ENCODE data around the gene TOGARAM2.

GRCh38 chr2:29004755-29005154 lies 23.7 kb downstream of the TOGARAM2 start:
- no peak for TF ChIP-seq CTCF (conservative IDR thresholded peaks at IDR 0.05)
- TF ChIP-seq ZFX (IDR thresholded peaks at IDR 0.05): no peak
